ENCODE results near the gene PRPSAP1.
"Not testable (repeated sequence)": the region's sequence is repeated elsewhere in the genome, so short reads cannot be mapped to it uniquely, and the experiment has no call there.

PRPSAP1 gene

GRCh38 chr17:76318586-76318985, 35.1 kb downstream of the PRPSAP1 start:
- no peak for FAIRE-seq

- FAIRE-seq, result no peak
Observed at GRCh38 chr17:76317535-76317934, 36.2 kb downstream of the PRPSAP1 start.

GRCh38 chr17:76314392-76315227, 39.1 kb downstream of the PRPSAP1 start:
- FAIRE-seq, result no peak

- no peak for FAIRE-seq
Observed at GRCh38 chr17:76312735-76313134, 41.0 kb downstream of the PRPSAP1 start.

GRCh38 chr17:76309461-76309860, 44.3 kb downstream of the PRPSAP1 start:
- no peak for FAIRE-seq

GRCh38 chr17:76307966-76308338, 45.8 kb downstream of the PRPSAP1 start, which contains the start of gene QRICH2:
Gene QRICH2, minus strand, starts transcription at chr17:76308276. Its CDS starts 278 bp downstream, at chr17:76307998.
- no peak for FAIRE-seq

- FAIRE-seq, result no peak
Observed at GRCh38 chr17:76307299-76307965, 46.3 kb downstream of the PRPSAP1 start.

GRCh38 chr17:76305135-76305454, 48.6 kb downstream of the PRPSAP1 start:
- not testable (repeated sequence) for FAIRE-seq

- FAIRE-seq, result no peak
Observed at GRCh38 chr17:76304226-76305134, 49.2 kb downstream of the PRPSAP1 start.

- no peak for FAIRE-seq
Observed at GRCh38 chr17:76297436-76297835, 56.3 kb downstream of the PRPSAP1 start.

- FAIRE-seq, result no peak
Observed at GRCh38 chr17:76296889-76297288, 56.8 kb downstream of the PRPSAP1 start.

GRCh38 chr17:76296186-76296585, 57.5 kb downstream of the PRPSAP1 start:
- FAIRE-seq, result no peak

- FAIRE-seq, result no peak
Observed at GRCh38 chr17:76293106-76293505, 60.6 kb downstream of the PRPSAP1 start.

GRCh38 chr17:76292567-76292966, 61.1 kb downstream of the PRPSAP1 start:
- no peak for FAIRE-seq

GRCh38 chr17:76281573-76282371, 71.9 kb downstream of the PRPSAP1 start:
- no peak for FAIRE-seq

- FAIRE-seq, result no peak
Observed at GRCh38 chr17:76280650-76281049, 73.1 kb downstream of the PRPSAP1 start.

GRCh38 chr17:76279742-76280287, 73.9 kb downstream of the PRPSAP1 start:
- FAIRE-seq, result no peak

- FAIRE-seq, result no peak
Observed at GRCh38 chr17:76278952-76279741, 74.6 kb downstream of the PRPSAP1 start.

GRCh38 chr17:76278268-76278908, 75.3 kb downstream of the PRPSAP1 start:
- FAIRE-seq, result no peak
